ENCODE measurements around the gene DGKB. TPM values are rescaled to one million over a fixed set of nuclear protein-coding genes. Genes with fewer than 3 reads are reported as not detected.

The DGKB gene
- total and polyA plus RNA-seq, 8 donors: 0.20 to 260 (median 3.2) TPM; not detected in 4

DNA sequence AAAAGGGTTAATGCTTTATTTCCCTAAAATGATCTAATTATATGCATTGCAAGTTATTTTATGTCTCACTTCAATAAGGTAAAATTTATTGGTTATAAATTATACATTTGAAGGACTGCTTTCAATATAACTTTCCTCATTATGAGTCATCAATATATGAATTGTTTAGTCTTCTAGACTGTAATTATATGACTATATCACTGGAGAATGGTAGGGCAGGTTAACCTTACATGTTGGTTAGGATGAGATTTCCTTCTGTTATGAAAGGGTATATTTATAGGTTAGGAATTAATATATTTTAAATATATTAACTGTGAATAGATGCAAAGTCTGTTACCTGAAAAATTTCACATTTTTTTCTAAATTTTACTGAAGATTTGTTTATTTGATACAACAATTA, 506.7 kb downstream of the DGKB start:
- Histone ChIP-seq H3K27ac (no peak overlapping the region), H3K9me3 (no peaks in the 10 kb centered on the region), H3K4me1 (peaks cover 0 to 3% (median 0%) of the 10 kb centered on the region in 4 donors), H3K4me3 (no peak overlapping the region), H3K27me3 (no peaks in the 10 kb centered on the region), H3K36me3 (no peaks in the 10 kb centered on the region)
- no peak for DNase-seq
- no peak for TF ChIP-seq POLR2A (IDR thresholded peaks at IDR 0.05)
- TF ChIP-seq EP300 (IDR thresholded peaks at IDR 0.05): no peak
- TF ChIP-seq, protein P1, sequence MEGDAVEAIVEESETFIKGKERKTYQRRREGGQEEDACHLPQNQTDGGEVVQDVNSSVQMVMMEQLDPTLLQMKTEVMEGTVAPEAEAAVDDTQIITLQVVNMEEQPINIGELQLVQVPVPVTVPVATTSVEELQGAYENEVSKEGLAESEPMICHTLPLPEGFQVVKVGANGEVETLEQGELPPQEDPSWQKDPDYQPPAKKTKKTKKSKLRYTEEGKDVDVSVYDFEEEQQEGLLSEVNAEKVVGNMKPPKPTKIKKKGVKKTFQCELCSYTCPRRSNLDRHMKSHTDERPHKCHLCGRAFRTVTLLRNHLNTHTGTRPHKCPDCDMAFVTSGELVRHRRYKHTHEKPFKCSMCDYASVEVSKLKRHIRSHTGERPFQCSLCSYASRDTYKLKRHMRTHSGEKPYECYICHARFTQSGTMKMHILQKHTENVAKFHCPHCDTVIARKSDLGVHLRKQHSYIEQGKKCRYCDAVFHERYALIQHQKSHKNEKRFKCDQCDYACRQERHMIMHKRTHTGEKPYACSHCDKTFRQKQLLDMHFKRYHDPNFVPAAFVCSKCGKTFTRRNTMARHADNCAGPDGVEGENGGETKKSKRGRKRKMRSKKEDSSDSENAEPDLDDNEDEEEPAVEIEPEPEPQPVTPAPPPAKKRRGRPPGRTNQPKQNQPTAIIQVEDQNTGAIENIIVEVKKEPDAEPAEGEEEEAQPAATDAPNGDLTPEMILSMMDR (IDR thresholded peaks at IDR 0.05): no peak
- no peak for TF ChIP-seq POLR2AphosphoS5 (IDR thresholded peaks at IDR 0.05)
- intact Hi-C loops (cut with DNase I; ENCODE audit: low total_unique reads): no loop called here

DNA sequence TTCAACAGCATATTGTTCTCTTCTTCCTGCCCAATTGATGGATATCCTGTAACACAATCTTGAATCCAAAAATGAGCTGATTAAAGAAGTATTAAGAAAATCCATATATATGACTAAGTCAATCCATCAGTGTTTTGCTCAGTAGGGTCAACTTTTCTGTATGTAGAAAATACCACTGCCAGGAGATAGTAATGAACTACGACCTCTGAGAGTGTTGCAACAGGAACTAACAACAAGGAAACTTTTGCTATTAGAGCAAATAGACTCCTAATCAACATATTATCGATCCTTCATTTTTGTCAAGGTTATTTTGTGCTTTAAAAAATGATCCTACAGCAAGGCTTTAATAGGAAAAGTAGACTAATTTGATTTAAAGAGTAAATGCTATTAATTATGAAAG, 507.8 kb downstream of the DGKB start:
- no peak for DNase-seq
- 45 to 69% (median 62%) methylated on average over 2 of the region's 2 CpGs for WGBS, 5 donors
- Histone ChIP-seq H3K27me3 (no peaks in the 10 kb centered on the region), H3K9me3 (no peaks in the 10 kb centered on the region), H3K4me3 (no peak overlapping the region), H3K27ac (no peak overlapping the region), H3K36me3 (no peaks in the 10 kb centered on the region), H3K4me1 (no peaks in the 10 kb centered on the region)
- TF ChIP-seq POLR2A (IDR thresholded peaks at IDR 0.05): no peak
- no peak for TF ChIP-seq EP300 (IDR thresholded peaks at IDR 0.05)
- TF ChIP-seq, protein P1 (IDR thresholded peaks at IDR 0.05): no peak
- no peak for TF ChIP-seq POLR2AphosphoS5 (IDR thresholded peaks at IDR 0.05)
- intact Hi-C loops (cut with DNase I; ENCODE audit: low total_unique reads): no loop called here

DNA sequence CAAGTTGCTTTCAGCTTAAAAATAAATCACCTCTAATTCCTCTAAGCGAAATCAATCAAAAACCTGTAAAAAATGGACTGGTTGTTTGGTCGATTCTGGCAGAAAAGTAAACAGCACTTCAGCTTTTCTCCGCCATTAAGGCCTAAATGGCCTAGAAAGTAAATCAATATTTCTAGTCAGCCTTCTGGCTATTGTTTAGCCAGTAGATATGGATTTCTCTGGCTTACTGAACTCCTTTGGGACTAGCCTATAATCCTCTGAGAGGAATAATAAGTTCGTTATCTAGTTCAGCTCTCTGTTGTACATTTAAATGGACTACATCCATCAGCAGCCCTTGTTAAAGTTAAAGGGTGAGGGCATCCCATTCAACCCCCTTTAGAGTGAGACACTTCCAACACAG, 513.0 kb downstream of the DGKB start:
- H3K36me3 ChIP-seq: no peaks in the 10 kb centered on the region
- peak in 1 of 2 donors; percentile 5 for DNase-seq
- H3K27me3 ChIP-seq: no peaks in the 10 kb centered on the region
- H3K27ac ChIP-seq: no peak overlapping the region
- intact Hi-C loops (cut with DNase I; ENCODE audit: low total_unique reads): no loop called here
- TF ChIP-seq EP300 (IDR thresholded peaks at IDR 0.05) (no peak), POLR2A (IDR thresholded peaks at IDR 0.05) (no peak), POLR2AphosphoS5 (IDR thresholded peaks at IDR 0.05) (no peak)
- TF ChIP-seq, protein P1 (IDR thresholded peaks at IDR 0.05): no peak
- no peaks in the 10 kb centered on the region for H3K9me3 ChIP-seq
- no peak overlapping the region for H3K4me3 ChIP-seq
- H3K4me1 ChIP-seq: no peaks in the 10 kb centered on the region
- 18 to 42% (median 32%) methylated on average over 4 of the region's 4 CpGs for WGBS, 5 donors

DNA sequence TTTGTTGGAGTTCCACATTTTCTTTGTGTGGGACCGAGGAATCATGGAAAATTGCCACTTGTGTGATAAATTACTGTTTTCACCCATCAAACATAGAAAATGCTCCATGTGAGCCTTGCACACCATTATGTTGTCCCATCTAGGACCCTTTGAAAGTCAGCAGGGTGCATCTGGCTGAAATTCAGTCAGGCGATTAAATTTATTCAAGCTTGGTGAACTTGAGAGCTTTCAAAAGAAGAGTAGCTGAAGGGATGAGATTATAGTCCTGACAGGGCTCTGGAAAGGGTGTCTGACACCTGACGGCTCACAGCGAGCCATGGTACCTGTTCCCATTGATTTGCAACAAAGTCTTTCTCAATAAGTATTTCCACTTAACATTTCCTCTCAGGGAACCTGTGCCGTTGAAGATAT, 513.4 kb downstream of the DGKB start:
- TF ChIP-seq POLR2AphosphoS5 (IDR thresholded peaks at IDR 0.05): no peak
- intact Hi-C loops (cut with DNase I; ENCODE audit: low total_unique reads): no loop called here
- WGBS, 5 donors: 38 to 52% (median 48%) methylated on average over 5 of the region's 5 CpGs
- no peaks in the 10 kb centered on the region for H3K36me3 ChIP-seq
- DNase-seq: no peak
- H3K9me3 ChIP-seq: no peaks in the 10 kb centered on the region
- H3K4me1 ChIP-seq: no peaks in the 10 kb centered on the region
- H3K4me3 ChIP-seq: no peak overlapping the region
- no peaks in the 10 kb centered on the region for H3K27me3 ChIP-seq
- H3K27ac ChIP-seq: no peak overlapping the region

DNA sequence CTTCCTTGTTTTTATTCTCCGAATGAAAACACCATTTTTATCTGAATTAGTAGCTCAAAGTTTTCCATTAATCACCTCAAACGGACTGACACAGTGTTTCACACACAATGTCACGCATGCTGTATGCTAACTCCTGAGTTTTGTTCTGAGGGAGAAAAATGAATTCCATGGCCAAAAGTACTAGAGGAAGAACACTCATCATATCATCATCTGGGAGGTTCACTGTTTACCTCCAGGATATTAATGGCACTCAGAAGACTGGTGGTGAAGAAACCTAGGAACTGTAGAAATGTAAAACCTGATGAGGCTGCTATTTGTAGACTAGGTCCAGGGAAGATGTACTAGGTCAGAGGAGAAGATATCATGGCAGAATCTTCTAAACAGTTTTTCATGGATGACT, 517.5 kb downstream of the DGKB start:
- no peak for DNase-seq
- Histone ChIP-seq H3K27ac (no peak overlapping the region), H3K27me3 (no peaks in the 10 kb centered on the region), H3K4me1 (no peaks in the 10 kb centered on the region), H3K4me3 (no peak overlapping the region), H3K9me3 (no peaks in the 10 kb centered on the region), H3K36me3 (no peaks in the 10 kb centered on the region)
- 70 to 81% (median 79%) methylated on average over 3 of the region's 3 CpGs for WGBS, 5 donors
- TF ChIP-seq, protein P1 (IDR thresholded peaks at IDR 0.05): no peak
- TF ChIP-seq POLR2AphosphoS5 (IDR thresholded peaks at IDR 0.05) (no peak), EP300 (IDR thresholded peaks at IDR 0.05) (no peak), POLR2A (IDR thresholded peaks at IDR 0.05) (no peak)
- intact Hi-C loops (cut with DNase I; ENCODE audit: low total_unique reads): no loop called here

Measured in stomach (tissue), 9 donors.